Ishikawa (cell line): Measurements from ENCODE around the gene LTO1.

Experiments used
- CREB1 ChIP-seq: IDR thresholded peaks from 2 replicates; pipeline ENCODE4 v1.6.1; 2012; ENCODE audit warnings: low read depth
- EGR1 ChIP-seq: IDR thresholded peaks from 2 replicates; pipeline ENCODE4 v1.6.1; 2012
- EP300 ChIP-seq: IDR thresholded peaks from 2 replicates; pipeline ENCODE4 v1.6.1; 2012; ENCODE audit warnings: borderline replicate concordance
- FOXM1 ChIP-seq: IDR thresholded peaks from 2 replicates; pipeline ENCODE4 v1.6.1; 2012; ENCODE audit warnings: low read depth, borderline replicate concordance
- MAX ChIP-seq: IDR thresholded peaks from 2 replicates; pipeline ENCODE4 v1.6.1; 2012
- NFIC ChIP-seq: IDR thresholded peaks from 2 replicates; pipeline ENCODE4 v1.6.1; 2012
- RAD21 ChIP-seq: IDR thresholded peaks from 2 replicates; pipeline ENCODE4 v1.6.1; 2012; ENCODE audit warnings: low read depth
- TAF1 ChIP-seq: IDR thresholded peaks from 2 replicates; pipeline ENCODE4 v1.6.1; 2012; ENCODE audit warnings: low read depth, mild to moderate bottlenecking
- TEAD4 ChIP-seq: IDR thresholded peaks from 2 replicates; pipeline ENCODE4 v1.6.1; 2012
- ZBTB7A ChIP-seq: IDR thresholded peaks from 2 replicates; pipeline ENCODE4 v1.6.1; 2012; ENCODE audit warnings: low read depth

- TF ChIP-seq ZBTB7A (no peak), FOXM1 (no peak), NFIC (no peak), TAF1 (no peak), EGR1 (no peak), RAD21 (no peak), CREB1 (no peak), MAX (no peak), EP300 (no peak), TEAD4 (no peak)
Observed at GRCh38 chr11:69650081-69650831, 24.9 kb downstream of the LTO1 start.
